DMS153 treated with DMSO at 0.1 percent for 48 hours (cell line): ENCODE measurements around the gene SETD2.
"Not testable (repeated sequence)": the region's sequence is repeated elsewhere in the genome, so short reads cannot be mapped to it uniquely, and the experiment has no call there.

Experiments used
- DNase-seq: peaks from one replicate; lab custom pipeline; 2025; ENCODE audit not compliant: unreplicated experiment; lab: John Stamatoyannopoulos, UW

Gene SETD2

DNA sequence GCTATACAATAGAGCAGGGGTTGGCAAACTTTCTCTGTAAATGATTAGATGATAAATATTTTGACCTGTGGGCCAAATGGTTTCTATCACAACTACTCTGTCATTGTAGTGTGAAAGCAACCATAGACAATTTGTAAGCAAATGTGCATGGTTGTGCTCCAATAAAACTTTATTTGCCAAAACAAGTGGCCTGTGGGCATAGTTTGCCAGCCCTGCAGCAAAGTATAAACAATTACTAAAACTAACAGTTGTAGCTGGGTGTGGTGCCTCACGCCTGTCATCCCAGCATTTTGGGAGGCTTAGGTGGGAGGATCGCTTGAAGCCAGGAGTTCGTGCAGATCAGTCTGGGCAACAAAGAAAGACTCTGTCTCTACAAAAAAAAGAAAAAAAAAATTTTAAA is 122.8 kb downstream of the SETD2 start:
- no peak for DNase-seq

GRCh38 chr3:47037302-47037701 is 126.6 kb downstream of the SETD2 start:
- DNase-seq: not testable (repeated sequence)

GRCh38 chr3:47036145-47036544 is 127.8 kb downstream of the SETD2 start:
- no peak for DNase-seq

DNA sequence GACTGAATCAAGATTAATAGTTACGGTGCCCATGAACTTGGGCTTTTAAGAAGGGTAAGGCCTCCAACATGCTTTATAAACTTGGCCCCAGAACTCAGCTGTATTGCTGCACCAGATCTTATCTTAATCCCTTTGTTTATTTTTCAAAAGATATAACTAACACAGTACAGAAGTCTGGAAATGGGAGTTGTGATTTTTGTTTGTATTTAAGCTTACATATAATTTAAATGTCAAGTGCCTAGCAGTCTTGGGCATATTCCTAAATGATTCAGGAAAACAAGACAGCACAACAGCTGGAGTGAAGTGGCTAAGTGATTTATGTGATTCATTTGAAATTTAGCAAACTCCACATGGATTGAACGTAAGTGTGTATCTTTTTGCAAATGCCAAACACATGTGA is 128.3 kb downstream of the SETD2 start:
- DNase-seq: no peak

DNA sequence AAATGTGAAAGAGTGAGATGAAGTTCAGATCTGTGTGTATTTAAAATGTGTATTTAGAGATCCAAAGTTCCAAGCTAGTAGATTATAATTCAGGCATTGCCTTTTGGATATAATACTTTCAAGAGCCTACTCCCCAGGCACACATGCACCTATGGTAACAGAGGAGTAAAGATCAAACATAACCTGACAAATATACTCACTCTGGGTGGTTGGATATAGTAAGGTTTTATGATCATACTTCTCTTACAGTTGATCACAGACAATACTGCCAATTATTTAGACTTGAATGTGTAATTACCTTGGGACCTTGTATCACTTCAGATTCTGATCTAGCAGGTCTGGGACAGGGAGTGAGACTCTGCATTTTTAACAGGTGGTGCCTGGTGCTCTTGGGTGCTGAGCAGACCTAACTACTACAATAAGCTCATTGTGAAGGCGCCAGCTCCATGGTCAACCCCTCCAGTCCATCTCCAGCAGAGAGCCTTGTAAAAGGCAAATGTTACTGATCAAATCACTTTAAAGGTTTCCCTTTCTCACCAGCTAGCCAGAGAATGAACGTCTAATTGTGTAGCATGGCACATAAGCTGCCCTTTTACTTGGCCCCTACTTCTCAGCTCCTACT is 128.9 kb downstream of the SETD2 start:
- no peak for DNase-seq

GRCh38 chr3:47031041-47031440 is 132.9 kb downstream of the SETD2 start:
- DNase-seq: not testable (repeated sequence)

DNA sequence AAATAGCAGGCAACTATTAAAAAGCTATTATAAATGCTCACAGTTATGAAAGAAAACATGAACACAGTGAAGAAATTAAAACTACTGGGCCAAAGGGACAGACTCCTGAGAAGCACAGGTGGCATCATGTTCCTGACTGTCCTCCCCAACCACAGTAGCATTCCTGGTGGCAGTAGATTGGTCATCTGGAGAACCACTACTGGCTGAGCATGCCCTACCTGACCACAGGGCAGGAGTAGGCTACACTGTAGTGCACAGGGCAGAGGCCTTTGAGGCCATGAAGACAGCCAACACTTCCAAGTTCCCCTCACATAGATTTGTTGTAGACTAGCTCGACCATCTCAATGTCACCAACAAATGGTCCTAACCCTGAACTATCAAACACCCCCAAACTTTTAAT is 135.2 kb downstream of the SETD2 start:
- no peak for DNase-seq

GRCh38 chr3:47028146-47028545 is 135.8 kb downstream of the SETD2 start:
- no peak for DNase-seq

DNA sequence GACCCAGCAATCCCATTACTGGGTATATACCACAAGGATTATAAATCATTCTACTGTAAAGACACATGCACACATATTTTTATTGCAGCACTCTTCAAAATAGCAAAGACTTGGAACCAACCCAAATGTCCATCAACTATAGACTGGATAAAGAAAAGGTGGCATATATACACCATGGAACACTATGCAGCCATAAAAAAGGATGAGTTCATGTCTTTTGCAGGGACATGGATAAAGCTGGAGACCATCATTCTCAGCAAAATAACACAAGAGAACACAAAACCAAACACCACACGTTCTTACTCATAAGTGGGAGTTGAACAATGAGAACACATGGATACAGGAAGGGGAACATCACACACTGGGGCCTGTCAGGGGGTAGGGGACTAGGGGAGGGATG is 137.5 kb downstream of the SETD2 start:
- not testable (repeated sequence) for DNase-seq

DNA sequence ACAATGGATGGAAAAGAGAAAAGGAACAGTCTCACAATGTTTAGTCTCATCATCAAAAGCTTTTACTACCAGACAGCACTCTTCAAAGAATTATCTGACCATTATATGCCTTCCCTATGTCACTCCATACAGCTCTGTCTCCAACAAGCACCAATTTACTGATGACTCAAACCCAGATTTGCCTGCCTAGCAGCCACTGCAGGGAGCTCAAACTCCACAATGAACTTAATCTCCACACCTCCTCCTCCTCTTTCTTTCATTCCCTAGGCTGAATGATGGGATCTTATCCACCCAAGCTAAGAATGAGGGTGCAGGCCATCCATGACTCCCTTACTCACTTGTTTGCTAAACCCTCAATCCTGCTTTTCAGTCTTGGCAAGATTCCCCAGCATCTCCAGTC is 139.0 kb downstream of the SETD2 start:
- DNase-seq: no peak

DNA sequence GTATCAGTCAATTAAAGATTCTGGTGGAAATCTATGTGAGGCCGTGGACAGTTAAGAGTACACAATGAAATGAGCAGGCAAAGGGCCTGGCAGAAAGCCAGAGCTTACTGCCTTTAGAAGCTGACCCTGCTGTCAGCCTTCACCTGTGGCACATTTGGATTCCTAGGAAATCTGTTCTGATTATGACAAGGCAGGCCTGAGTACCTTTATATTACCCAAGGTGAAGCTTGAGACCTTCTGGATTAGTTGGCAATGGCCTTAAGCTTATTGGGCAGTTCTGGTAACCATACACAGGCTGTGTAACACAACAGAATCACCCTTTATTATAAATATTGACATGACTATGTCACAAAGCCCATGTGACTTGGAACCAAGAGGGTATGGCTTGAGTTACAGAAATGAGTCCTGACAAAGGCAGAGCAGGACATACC is 141.3 kb downstream of the SETD2 start:
- DNase-seq: no peak

DNA sequence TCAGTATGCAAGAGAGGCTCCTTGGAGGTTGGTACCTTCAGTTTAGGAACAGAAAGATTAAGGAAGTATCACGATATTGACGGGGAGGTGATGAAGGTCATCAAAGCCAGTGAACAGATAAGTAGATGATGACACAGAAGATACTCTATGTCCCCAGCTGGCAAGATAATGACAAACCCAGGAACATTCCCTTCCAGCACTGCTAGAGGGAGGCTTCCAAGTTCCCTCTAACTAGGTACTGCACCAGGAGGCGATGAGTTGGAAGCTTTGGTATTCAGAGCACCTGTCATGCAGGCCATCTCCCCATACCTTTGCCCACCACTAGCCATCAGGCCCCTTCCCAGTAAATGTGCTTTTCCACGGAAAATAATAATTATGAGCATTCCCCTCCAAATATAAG is 143.6 kb downstream of the SETD2 start:
- no peak for DNase-seq

- DNase-seq: no peak
Observed at GRCh38 chr3:47019201-47019600, 144.7 kb downstream of the SETD2 start.

GRCh38 chr3:47018269-47018611 is 145.7 kb downstream of the SETD2 start:
- DNase-seq: no peak

DNA sequence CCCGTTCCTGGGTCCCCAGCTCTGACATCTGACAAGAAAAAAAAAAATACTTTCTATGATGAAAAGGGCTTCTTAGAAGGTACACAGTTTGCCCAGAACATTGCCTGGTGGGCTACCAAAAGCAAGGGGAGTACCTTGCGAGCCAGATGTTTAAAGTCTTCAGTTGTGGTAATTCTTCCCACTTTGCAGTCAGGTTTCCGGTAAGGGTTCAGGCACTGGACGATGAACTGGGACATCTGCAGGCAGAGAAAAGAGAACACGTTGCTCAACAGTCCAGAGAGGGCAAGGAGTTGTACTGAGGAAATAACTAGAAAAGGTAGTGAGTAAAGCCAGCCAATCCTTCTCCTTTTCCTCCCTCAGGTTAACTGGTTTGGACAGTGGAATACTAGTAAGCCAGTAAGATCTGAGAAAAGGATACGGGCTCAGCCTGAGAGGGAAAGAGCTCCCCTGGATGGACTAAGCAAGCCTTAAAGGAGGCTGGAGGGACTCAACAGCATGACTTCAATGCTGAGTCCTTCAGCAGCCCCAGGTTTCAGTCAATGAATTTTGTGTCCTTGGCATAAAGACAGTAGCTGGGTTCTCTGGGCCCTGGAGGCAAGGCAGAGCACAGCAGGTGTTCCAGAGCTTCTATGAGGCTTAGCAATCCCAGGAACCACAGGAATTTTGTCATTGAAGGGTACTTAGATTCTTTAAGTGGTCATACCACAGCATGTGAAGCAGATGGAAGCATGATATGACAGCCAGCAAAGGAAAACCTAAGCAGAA is 146.2 kb downstream of the SETD2 start:
- no peak for DNase-seq

- DNase-seq: no peak
Observed at GRCh38 chr3:47016934-47017435, 146.9 kb downstream of the SETD2 start.

DNA sequence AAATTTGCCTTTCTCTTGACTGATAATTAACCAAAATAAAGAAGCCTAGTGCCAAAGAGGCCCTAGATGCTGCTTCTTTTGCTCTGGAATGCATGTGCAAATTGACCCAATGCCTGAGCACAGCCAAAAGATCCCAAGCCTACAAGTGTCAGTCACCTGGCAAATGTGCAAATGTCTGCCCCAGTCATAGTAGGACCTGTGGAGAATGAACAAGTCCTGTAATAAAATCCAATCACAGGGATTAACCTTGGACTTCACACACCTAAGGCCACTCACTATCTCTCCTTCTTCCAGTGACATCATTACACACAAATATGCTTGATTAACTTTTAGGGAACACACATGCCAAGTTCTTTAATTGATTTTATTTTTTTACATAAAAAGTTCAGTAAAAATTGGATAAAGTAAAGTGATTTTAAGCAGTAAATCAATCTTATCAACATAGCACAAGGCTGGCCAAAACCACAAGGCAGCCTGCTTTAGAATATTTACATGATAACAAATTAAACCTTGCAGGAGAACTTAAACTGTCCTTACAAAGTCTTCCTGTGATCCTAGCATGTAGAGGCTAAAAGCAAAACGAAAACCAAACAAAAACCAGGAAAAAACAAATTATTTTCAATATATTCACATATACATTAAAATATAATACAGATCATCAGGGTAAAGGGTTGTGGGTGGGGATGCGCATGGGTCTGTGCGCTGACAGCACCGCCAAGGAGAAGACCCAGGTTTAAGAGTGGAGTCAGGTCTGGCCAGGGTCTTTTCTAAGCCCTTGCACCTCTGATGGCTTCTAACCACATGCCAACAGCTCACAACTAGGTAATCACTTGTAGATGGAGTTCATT is 147.6 kb downstream of the SETD2 start:
- DNase-seq: no peak

DNA sequence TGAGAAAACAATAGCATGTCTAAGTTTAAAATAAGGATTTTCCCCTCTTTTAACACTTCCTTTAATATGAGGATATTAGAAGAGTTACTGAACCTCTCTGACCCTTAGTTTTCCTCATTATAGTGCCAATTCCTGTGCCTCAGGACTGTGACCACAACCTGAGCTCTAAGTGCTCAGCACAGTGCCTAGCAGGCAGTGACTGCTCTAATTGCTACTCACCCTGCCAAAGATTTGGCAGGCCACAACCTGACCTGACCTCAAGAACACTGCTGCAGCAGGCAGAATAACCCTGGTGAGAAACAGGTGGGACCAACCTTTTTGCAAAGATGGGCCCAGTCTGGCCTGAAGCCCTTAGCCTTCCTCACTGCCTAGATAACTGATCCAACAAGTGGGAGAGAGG is 148.8 kb downstream of the SETD2 start:
- no peak for DNase-seq

DNA sequence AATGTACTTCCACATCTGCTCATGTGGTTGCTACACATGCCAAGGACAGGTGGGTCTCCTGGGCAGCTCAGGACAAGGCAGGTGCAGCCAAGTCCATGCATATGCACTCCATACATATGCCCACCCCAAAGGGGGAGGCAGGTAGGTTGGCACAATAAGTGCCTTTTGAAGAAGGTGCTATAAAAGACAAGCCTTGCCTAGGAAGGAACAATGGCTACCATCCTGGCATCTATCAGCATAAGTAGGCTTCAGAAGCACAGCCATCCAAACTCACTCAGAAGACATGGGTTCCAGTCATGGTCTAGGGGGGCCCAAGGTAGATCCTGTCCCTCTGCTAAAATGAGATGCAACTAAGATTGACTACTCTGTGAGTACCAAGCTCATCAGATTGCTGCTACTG is 149.9 kb downstream of the SETD2 start:
- DNase-seq: no peak

- DNase-seq: no peak
Observed at GRCh38 chr3:47013231-47013630, 150.7 kb downstream of the SETD2 start.

GRCh38 chr3:47012342-47013230 is 151.3 kb downstream of the SETD2 start:
- no peak for DNase-seq
